ENCODE measurements around the gene ATG16L2.

DNA sequence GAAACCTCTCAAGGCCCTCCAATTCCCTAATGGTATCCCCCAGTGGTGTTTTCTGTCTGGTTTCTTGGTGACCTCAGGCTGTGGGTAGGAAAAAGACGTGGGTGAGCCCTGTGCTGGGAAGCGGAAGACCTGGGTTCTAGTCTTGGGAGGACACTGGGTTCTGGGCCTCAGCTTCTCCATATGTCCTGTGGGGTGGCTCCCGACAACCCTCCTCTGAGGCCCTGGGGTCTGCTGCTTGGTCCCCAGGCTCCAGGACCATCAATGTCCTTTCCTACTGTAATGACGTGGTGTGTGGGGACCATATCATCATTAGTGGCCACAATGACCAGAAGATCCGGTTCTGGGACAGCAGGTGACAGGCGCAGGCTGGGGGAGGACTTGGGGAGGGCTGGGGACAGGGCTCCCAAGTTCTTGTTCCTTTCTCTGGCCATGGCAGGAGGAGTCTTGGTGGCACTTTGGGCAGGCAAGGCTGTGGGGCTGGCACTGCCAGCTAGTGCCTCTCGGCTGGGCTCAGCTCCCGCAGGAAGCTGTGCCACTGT is 12.8 kb downstream of the ATG16L2 start:
- TF ChIP-seq, protein P1, sequence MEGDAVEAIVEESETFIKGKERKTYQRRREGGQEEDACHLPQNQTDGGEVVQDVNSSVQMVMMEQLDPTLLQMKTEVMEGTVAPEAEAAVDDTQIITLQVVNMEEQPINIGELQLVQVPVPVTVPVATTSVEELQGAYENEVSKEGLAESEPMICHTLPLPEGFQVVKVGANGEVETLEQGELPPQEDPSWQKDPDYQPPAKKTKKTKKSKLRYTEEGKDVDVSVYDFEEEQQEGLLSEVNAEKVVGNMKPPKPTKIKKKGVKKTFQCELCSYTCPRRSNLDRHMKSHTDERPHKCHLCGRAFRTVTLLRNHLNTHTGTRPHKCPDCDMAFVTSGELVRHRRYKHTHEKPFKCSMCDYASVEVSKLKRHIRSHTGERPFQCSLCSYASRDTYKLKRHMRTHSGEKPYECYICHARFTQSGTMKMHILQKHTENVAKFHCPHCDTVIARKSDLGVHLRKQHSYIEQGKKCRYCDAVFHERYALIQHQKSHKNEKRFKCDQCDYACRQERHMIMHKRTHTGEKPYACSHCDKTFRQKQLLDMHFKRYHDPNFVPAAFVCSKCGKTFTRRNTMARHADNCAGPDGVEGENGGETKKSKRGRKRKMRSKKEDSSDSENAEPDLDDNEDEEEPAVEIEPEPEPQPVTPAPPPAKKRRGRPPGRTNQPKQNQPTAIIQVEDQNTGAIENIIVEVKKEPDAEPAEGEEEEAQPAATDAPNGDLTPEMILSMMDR (IDR thresholded peaks at IDR 0.05), result no peak
- TF ChIP-seq POLR2A (IDR thresholded peaks at IDR 0.05), result no peak
